Psoas muscle (tissue), 8 donors: ENCODE results near the gene MMP28. TPM values are rescaled to one million over a fixed set of nuclear protein-coding genes. Genes with fewer than 3 reads are reported as not detected.

Experiments
- ATAC-seq, 4 donors: fragments of 200-7000 bp; cut with Tn5 transposase; one replicate each; pipeline ENCODE4 v1.9.1; 2020; ENCODE audit warnings: moderate library complexity in 3 of 4, mild to moderate bottlenecking in 2 of 4
- DNase-seq, 2 donors: peaks; one replicate each; pipeline ENCODE4 v3.0.0-alpha.2; 2020
- H3K27ac ChIP-seq: fragments of 200-600 bp; one replicate; pipeline ENCODE4 v1.8.0; 2022
- H3K27me3 ChIP-seq, 3 donors: fragments of 200-600 bp in 1 of 3; one replicate each; pipeline versions ENCODE4 v1.6.1 to v1.8.0; 2013 to 2022; ENCODE audit warnings: low read length in 2 of 3, mild to moderate bottlenecking in 2 of 3, moderate library complexity in 1 of 3; ENCODE audit not compliant: insufficient read depth in 3 of 3
- H3K36me3 ChIP-seq, 2 donors: fragments of 200-600 bp in 1 of 2; one replicate each; pipeline versions ENCODE4 v1.6.1 to v1.8.0; 2013 to 2022; ENCODE audit warnings: low read depth in 1 of 2, mild to moderate bottlenecking in 1 of 2, moderate library complexity in 1 of 2; ENCODE audit not compliant: insufficient read depth in 1 of 2
- H3K4me1 ChIP-seq: fragments of 200-600 bp; one replicate; pipeline ENCODE4 v1.8.0; 2022
- H3K4me3 ChIP-seq: fragments of 200-600 bp; one replicate; pipeline ENCODE4 v1.8.0; 2022; ENCODE audit warnings: mild to moderate bottlenecking
- H3K9me3 ChIP-seq: fragments of 200-600 bp; one replicate; pipeline ENCODE4 v1.8.0; 2022
- WGBS, 3 donors: extraction: QIAGEN DNeasy Blood & Tissue Kit; methylation state at CpG; one replicate each; pipeline versions ENCODE4 v1.1.6 to v1.1.7; 2013; 5-methylcytosine and 5-hydroxymethylcytosine counted together
- intact Hi-C, 2 donors: fragments of 100-400 bp; cut with DNase I; formaldehyde crosslinking; loops; one replicate each; pipeline versions ENCODE4 v1.11.0 to v1.14.2; 2022
- polyA plus RNA-seq, 3 donors: library from polyadenylated mRNA; stranded (reverse); fragments of 200-250 nt; gene quantifications; one replicate each; pipeline ENCODE4 v1.2.3, GENCODE V29; 2013
- total RNA-seq, 4 donors: library from RNA; stranded (reverse); fragmentation: NEBNext Ultra II Directional in 2 of 4; extraction: Animal tissue kit (Norgen Biotek cat#: 25700) in 2 of 4; gene quantifications; one replicate each; pipeline versions ENCODE4 v1.2.1 to v1.2.4, GENCODE V29; 2021 to 2023
- TF ChIP-seq, protein P1 (sequence below): fragments of 200-600 bp; IDR thresholded peaks from one replicate; pipeline ENCODE4 v1.8.0; 2022; ENCODE audit warnings: antibody characterized with exemption
- donor health status: healthy with polysubstance abuse.
- donor health status: DM: no; HTN: no; CAD: no; lungs with moderate emphysema.
- donor health status: Bipolar disorder and iron deficiency.
- donor health status: healthy.
- donor health status: DM: yes; HTN: yes; CAD: no.
- donor health status: DM: no; HTN: no; CAD: no.
- donor health status: DM: no; HTN: no; CAD: no.
- donor health status: DM: yes; HTN: yes; CAD: no.

The MMP28 gene
- total and polyA plus RNA-seq, 7 donors: 0.61 to 5.5 (median 1.7) TPM

DNA sequence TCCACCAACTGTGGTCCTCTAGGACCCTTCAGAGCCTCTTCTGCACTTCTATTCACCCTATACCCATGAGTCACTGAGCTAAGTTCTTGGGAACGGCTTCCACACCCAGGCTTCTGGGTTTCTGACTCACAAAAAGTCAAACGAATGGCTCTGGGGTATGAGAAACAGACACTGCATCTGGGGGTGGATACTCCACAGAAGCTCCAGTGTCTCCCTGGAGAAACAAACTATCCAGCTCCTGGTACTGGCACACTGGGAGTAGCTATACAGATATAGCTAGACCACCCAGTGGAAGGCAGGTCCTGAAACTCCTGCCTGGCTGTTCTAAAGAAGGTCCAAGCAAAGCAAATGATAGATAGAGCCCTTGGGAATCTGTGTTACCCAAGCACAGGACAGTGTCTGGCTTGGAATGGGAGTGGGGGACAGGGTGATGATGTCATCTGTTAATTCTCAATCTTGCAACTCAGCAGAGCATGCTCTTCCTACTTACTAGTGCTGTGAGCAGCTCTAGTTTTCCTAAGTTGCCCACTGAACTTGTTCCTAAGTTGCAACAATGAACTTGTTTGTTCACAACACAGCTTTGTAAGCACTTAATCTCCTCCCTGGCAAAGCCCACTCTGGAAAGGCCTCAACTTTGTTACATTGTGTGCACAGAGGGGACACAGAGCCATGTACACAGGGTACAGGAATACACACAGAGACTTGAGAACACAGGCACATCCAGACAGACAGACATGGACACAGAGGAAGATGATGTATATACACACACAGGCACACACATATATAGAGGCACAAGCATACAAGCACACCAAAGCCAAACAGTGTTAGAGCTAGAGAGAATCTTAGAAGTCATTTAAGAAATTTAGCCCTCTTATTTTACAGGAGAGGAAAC, 6.7 kb downstream of the MMP28 start:
- Histone ChIP-seq H3K27ac (no peak overlapping the region), H3K4me1 (no peaks in the 10 kb centered on the region), H3K9me3 (no peaks in the 10 kb centered on the region), H3K4me3 (no peak overlapping the region), H3K36me3 (no peaks in the 10 kb centered on the region), H3K27me3 (peaks cover 0 to 12% (median 2%) of the 10 kb centered on the region in 3 donors)
- intact Hi-C loops: no loop called here
- ATAC-seq (peak in 3 of 4 donors; percentile 49 to 63 (median 57)), DNase-seq (no peak)
- WGBS, 3 donors: 36 to 58% (median 39%) methylated on average over 2 of the region's 2 CpGs
- TF ChIP-seq, protein P1, sequence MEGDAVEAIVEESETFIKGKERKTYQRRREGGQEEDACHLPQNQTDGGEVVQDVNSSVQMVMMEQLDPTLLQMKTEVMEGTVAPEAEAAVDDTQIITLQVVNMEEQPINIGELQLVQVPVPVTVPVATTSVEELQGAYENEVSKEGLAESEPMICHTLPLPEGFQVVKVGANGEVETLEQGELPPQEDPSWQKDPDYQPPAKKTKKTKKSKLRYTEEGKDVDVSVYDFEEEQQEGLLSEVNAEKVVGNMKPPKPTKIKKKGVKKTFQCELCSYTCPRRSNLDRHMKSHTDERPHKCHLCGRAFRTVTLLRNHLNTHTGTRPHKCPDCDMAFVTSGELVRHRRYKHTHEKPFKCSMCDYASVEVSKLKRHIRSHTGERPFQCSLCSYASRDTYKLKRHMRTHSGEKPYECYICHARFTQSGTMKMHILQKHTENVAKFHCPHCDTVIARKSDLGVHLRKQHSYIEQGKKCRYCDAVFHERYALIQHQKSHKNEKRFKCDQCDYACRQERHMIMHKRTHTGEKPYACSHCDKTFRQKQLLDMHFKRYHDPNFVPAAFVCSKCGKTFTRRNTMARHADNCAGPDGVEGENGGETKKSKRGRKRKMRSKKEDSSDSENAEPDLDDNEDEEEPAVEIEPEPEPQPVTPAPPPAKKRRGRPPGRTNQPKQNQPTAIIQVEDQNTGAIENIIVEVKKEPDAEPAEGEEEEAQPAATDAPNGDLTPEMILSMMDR: no peak

DNA sequence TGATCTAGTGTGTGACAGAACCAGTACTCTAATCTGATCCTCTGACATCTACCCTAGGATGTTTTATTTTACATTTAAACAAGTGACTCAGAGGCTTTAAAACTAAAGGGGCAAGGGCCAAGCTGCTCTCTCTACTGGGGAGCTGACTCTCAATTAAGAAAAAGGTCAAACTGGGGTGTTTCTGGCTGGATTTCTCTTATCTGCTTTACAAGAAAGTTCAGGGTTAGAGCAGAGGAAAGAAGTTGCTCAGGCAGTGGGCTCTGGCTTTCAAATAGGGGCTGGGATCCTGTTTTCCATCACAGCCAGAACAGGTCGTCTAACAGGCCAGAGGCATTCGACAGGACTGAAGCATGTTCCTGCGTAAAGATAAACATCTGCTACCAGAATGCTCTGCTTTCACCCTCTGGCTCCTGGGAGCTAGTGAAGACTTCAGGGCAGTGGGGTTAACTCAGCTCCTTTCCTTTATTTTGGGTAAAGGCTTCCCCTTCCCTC, 8.5 kb downstream of the MMP28 start:
- Histone ChIP-seq H3K27ac (no peak overlapping the region), H3K9me3 (no peaks in the 10 kb centered on the region), H3K4me3 (no peak overlapping the region), H3K36me3 (no peaks in the 10 kb centered on the region), H3K27me3 (peaks cover 0 to 9% (median 4%) of the 10 kb centered on the region in 3 donors), H3K4me1 (no peaks in the 10 kb centered on the region)
- DNase-seq (no peak), ATAC-seq (no peak)
- intact Hi-C loops: no loop called here
- WGBS, 3 donors: 41 to 60% (median 59%) methylated on average over 3 of the region's 3 CpGs
- TF ChIP-seq, protein P1: no peak

DNA sequence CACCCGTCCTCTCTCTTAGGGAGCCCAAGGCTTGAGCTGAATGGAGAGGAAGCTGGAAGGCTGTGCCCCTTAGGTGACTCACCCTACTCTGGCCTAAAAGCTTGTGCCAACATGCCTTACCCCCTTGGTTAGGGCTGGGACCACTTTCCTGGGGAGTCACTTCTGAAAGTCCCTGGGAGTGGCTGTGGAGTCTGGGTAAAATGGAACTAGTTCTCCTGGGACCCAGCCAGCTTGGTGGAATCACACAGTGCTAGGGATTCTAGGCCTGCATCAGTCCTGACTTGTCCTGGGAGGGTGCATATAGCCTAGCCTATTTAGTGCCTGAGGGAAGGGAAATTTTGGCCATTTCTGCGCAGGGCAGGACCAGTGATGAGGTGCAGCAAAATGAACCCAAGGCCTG, 10.5 kb downstream of the MMP28 start:
- H3K27me3 ChIP-seq: peaks cover 0 to 9% (median 4%) of the 10 kb centered on the region in 3 donors
- intact Hi-C loops: no loop called here
- no peaks in the 10 kb centered on the region for H3K9me3 ChIP-seq
- no peak for DNase-seq
- H3K4me1 ChIP-seq: no peaks in the 10 kb centered on the region
- ATAC-seq: no peak
- no peak overlapping the region for H3K4me3 ChIP-seq
- H3K36me3 ChIP-seq: no peaks in the 10 kb centered on the region
- TF ChIP-seq, protein P1: no peak
- no peak overlapping the region for H3K27ac ChIP-seq
- 91 to 97% (median 96%) methylated on average over 2 of the region's 2 CpGs for WGBS, 3 donors

DNA sequence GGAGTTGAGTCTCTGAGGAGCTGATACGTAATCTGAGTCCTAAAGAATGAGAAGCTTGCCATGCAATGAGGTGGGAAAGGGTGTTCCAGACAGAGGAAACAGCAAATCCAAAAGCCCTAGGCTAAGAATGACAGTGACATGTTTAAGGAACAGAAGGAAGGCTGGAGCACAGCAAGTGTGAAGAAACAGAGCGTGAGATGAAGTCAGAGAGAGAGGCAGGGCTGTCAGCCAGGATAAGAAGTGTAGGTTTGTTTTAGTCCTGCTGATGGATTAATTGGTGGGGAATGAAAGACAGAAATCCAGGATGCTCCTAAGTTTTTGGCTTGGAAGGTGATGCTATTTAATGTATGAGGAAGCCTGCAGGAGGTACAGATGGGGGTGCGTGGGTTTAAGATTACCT, 14.5 kb downstream of the MMP28 start:
- Histone ChIP-seq H3K4me1 (no peaks in the 10 kb centered on the region), H3K27me3 (peaks cover 0 to 14% (median 4%) of the 10 kb centered on the region in 3 donors), H3K9me3 (no peaks in the 10 kb centered on the region), H3K36me3 (no peaks in the 10 kb centered on the region), H3K4me3 (no peak overlapping the region), H3K27ac (no peak overlapping the region)
- TF ChIP-seq, protein P1: no peak
- DNase-seq (no peak), ATAC-seq (no peak)
- 42 to 56% (median 45%) methylated on average over 3 of the region's 3 CpGs for WGBS, 3 donors
- intact Hi-C loops: no loop called here
